ENCODE results near the gene MVD. TPM values are rescaled to one million over a fixed set of nuclear protein-coding genes. Genes with fewer than 3 reads are reported as not detected.

Gene MVD
- polyA plus RNA-seq, 4 donors = 28.4 to 115 (median 34.9) TPM

DNA sequence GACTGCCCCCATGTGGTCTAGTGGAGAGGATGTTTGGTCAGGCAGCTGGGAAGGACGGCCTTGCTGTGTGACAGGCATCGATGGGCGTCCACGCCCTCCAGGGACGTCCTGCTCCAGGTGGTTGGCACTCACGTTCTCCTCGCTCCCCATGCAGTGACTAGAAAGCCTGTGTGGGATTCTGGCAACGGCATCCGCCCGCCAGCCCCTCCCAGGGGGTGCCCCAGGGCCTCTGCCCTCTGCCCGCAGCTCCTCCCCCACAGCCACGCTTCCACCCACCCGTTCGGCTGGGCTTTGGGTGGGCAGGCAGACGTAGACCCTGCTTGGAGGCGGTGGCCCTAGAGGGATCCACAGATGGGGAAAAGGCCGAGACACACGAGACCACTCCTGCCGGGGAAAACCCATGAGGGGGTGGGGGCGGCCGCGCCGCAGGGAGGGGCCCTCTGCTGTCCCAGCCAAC, 29.2 kb downstream of the MVD start:
- 8 to 24% (median 13%) methylated on average over 21 to 23 of the region's 23 CpGs for WGBS, 3 donors
- H3K4me1 ChIP-seq (ENCODE audit: control insufficient read depth in 3 of 3, insufficient read depth in 2 of 3, low read depth in 1 of 3, low read length in 2 of 3) = peaks cover 0 to 11% (median 4%) of the 10 kb centered on the region in 3 donors
- peaks cover 7 to 45% (median 15%) of the 10 kb centered on the region in 3 donors for H3K36me3 ChIP-seq (ENCODE audit: control insufficient read depth in 3 of 3, insufficient read depth in 2 of 3, low read depth in 1 of 3, low read length in 3 of 3)
- peak overlapping the region in 1 of 3 donors; percentile 49 for H3K27ac ChIP-seq (ENCODE audit: low read depth in 1 of 3, low read length in 2 of 3)
- peaks cover 0 to 29% (median 4%) of the 10 kb centered on the region in 3 donors for H3K27me3 ChIP-seq (ENCODE audit: control insufficient read depth in 3 of 3, insufficient read depth in 3 of 3, low read length in 3 of 3)
- peak; percentile 55 to 58 for DNase-seq
- peak overlapping the region in 1 of 3 donors; percentile 61 for H3K4me3 ChIP-seq (ENCODE audit: low read depth in 1 of 3, low read length in 3 of 3)
- FAIRE-seq = no peak
- no peaks in the 10 kb centered on the region for H3K9me3 ChIP-seq (ENCODE audit: control insufficient read depth in 2 of 2, insufficient read depth in 1 of 2, low read depth in 1 of 2, low read length in 1 of 2)

DNA sequence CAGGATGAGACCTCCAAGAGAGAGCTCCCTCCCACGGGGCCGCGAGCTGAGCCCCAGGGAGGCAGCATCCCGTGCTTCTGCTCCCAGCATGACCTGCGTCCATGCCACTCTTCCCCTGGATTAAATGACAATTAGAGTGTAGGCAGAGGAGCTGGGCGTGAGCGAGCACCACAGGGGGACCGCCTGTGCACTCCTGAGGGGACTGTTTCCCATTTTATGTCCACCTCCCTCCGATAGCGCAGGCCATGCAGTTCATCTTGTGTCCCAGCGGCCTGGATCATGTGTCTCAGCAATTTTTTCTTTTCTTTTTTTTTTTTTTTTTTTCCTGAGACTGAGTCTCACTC, 30.3 kb downstream of the MVD start:
- no peak for FAIRE-seq
- Histone ChIP-seq H3K36me3 (ENCODE audit: control insufficient read depth in 3 of 3, insufficient read depth in 2 of 3, low read depth in 1 of 3, low read length in 3 of 3) (peaks cover 7 to 56% (median 23%) of the 10 kb centered on the region in 3 donors), H3K4me1 (ENCODE audit: control insufficient read depth in 3 of 3, insufficient read depth in 2 of 3, low read depth in 1 of 3, low read length in 2 of 3) (peaks cover 0 to 8% (median 0%) of the 10 kb centered on the region in 3 donors), H3K27ac (ENCODE audit: low read depth in 1 of 3, low read length in 2 of 3) (no peak overlapping the region), H3K9me3 (ENCODE audit: control insufficient read depth in 2 of 2, insufficient read depth in 1 of 2, low read depth in 1 of 2, low read length in 1 of 2) (no peaks in the 10 kb centered on the region), H3K27me3 (ENCODE audit: control insufficient read depth in 3 of 3, insufficient read depth in 3 of 3, low read length in 3 of 3) (peaks cover 0 to 20% (median 0%) of the 10 kb centered on the region in 3 donors), H3K4me3 (ENCODE audit: low read depth in 1 of 3, low read length in 3 of 3) (no peak overlapping the region)
- DNase-seq = no peak
- 93 to 96% (median 95%) methylated on average over 11 of the region's 11 CpGs for WGBS, 3 donors

DNA sequence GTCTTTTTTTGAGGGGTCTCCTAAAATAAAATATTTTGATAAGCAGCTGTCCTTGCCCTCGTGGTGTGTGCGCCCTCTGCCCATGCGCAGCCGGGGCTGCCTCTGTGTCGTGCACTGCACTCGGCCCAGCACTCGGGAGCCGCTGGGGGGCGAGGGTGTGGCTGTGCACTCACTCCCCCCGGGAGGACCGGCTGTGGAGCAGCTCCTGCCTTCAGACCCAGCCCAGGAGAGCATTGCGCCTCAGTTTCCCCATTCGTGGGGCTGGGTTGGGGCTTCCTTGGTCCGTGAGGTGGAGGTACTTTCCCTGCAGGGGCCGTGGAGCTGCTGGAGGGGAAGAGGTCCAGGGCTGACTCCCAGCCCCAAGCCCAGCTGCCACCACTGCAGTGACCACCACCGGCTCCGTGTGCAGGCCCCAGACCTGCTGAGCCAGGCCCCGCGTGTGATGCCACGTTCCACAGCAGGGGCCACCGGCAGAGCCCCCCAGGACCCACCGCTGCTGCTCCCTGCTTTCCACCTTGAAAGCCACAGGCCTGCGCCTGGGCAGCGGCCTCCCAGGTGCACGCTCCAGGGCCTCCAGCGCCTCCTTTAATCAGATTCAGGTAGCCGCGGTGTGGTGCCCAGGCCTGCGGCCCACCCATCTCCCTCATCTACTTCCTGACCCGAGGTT, 30.8 kb downstream of the MVD start:
- 92 to 93% (median 92%) methylated on average over 22 to 30 of the region's 30 CpGs for WGBS, 3 donors
- no peaks in the 10 kb centered on the region for H3K9me3 ChIP-seq (ENCODE audit: control insufficient read depth in 2 of 2, insufficient read depth in 1 of 2, low read depth in 1 of 2, low read length in 1 of 2)
- H3K4me1 ChIP-seq (ENCODE audit: control insufficient read depth in 3 of 3, insufficient read depth in 2 of 3, low read depth in 1 of 3, low read length in 2 of 3) = peaks cover 0 to 8% (median 0%) of the 10 kb centered on the region in 3 donors
- peaks cover 0 to 16% (median 0%) of the 10 kb centered on the region in 3 donors for H3K27me3 ChIP-seq (ENCODE audit: control insufficient read depth in 3 of 3, insufficient read depth in 3 of 3, low read length in 3 of 3)
- peaks cover 7 to 61% (median 23%) of the 10 kb centered on the region in 3 donors for H3K36me3 ChIP-seq (ENCODE audit: control insufficient read depth in 3 of 3, insufficient read depth in 2 of 3, low read depth in 1 of 3, low read length in 3 of 3)
- no peak for DNase-seq
- H3K27ac ChIP-seq (ENCODE audit: low read depth in 1 of 3, low read length in 2 of 3) = no peak overlapping the region
- H3K4me3 ChIP-seq (ENCODE audit: low read depth in 1 of 3, low read length in 3 of 3) = no peak overlapping the region
- no peak for FAIRE-seq

DNA sequence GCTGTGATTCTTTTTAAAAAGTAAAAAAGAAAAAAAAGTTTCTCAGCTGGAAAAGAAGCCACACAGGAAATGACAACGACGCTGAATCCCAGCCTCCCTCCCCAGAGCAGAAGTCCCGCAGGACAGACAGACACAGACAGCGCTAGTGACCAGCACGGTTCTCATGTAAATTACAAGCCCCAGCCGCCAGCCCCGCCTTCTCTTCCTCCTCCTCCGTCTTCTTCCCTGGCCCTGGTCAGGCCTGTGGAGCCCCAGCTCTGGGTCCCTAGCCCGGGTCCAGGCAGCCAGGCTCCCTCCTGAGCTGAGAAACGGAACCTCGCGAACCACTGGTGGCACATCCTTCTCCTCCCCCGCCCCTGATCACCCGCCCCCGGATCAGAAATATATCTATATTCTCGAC, 31.5 kb downstream of the MVD start:
- peaks cover 7 to 68% (median 23%) of the 10 kb centered on the region in 3 donors for H3K36me3 ChIP-seq (ENCODE audit: control insufficient read depth in 3 of 3, insufficient read depth in 2 of 3, low read depth in 1 of 3, low read length in 3 of 3)
- DNase-seq (no peak), FAIRE-seq (no peak)
- peaks cover 0 to 14% (median 0%) of the 10 kb centered on the region in 3 donors for H3K27me3 ChIP-seq (ENCODE audit: control insufficient read depth in 3 of 3, insufficient read depth in 3 of 3, low read length in 3 of 3)
- WGBS, 3 donors = 79 to 83% (median 81%) methylated on average over 16 of the region's 16 CpGs
- H3K9me3 ChIP-seq (ENCODE audit: control insufficient read depth in 2 of 2, insufficient read depth in 1 of 2, low read depth in 1 of 2, low read length in 1 of 2) = no peaks in the 10 kb centered on the region
- H3K4me1 ChIP-seq (ENCODE audit: control insufficient read depth in 3 of 3, insufficient read depth in 2 of 3, low read depth in 1 of 3, low read length in 2 of 3) = peaks cover 0 to 8% (median 0%) of the 10 kb centered on the region in 3 donors
- no peak overlapping the region for H3K27ac ChIP-seq (ENCODE audit: low read depth in 1 of 3, low read length in 2 of 3)
- H3K4me3 ChIP-seq (ENCODE audit: low read depth in 1 of 3, low read length in 3 of 3) = no peak overlapping the region

DNA sequence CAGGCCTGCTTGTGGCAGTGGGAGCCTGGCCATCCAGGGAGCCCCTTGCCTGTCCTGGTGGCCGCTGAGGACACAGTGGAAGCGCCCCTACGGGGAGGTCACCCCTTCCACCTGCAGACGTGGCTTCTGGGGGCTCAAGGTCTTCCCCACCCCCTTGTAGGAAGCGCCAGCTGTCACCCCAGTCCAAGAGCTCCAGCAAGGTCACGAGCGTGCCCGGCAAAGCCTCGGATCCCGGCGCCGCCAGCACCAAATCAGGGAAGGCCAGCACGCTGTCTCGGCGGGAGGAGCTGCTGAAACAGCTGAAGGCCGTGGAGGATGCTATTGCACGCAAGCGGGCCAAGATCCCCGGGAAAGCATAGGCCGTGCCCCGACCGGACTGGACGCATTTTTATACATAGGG, 31.9 kb downstream of the MVD start:
- peaks cover 0 to 12% (median 0%) of the 10 kb centered on the region in 3 donors for H3K27me3 ChIP-seq (ENCODE audit: control insufficient read depth in 3 of 3, insufficient read depth in 3 of 3, low read length in 3 of 3)
- H3K27ac ChIP-seq (ENCODE audit: low read depth in 1 of 3, low read length in 2 of 3) = no peak overlapping the region
- WGBS, 3 donors = 93 to 96% (median 94%) methylated on average over 21 to 23 of the region's 23 CpGs
- H3K4me1 ChIP-seq (ENCODE audit: control insufficient read depth in 3 of 3, insufficient read depth in 2 of 3, low read depth in 1 of 3, low read length in 2 of 3) = peaks cover 0 to 8% (median 0%) of the 10 kb centered on the region in 3 donors
- no peak overlapping the region for H3K4me3 ChIP-seq (ENCODE audit: low read depth in 1 of 3, low read length in 3 of 3)
- H3K9me3 ChIP-seq (ENCODE audit: control insufficient read depth in 2 of 2, insufficient read depth in 1 of 2, low read depth in 1 of 2, low read length in 1 of 2) = no peaks in the 10 kb centered on the region
- FAIRE-seq = no peak
- DNase-seq = no peak
- H3K36me3 ChIP-seq (ENCODE audit: control insufficient read depth in 3 of 3, insufficient read depth in 2 of 3, low read depth in 1 of 3, low read length in 3 of 3) = peaks cover 7 to 70% (median 23%) of the 10 kb centered on the region in 3 donors

DNA sequence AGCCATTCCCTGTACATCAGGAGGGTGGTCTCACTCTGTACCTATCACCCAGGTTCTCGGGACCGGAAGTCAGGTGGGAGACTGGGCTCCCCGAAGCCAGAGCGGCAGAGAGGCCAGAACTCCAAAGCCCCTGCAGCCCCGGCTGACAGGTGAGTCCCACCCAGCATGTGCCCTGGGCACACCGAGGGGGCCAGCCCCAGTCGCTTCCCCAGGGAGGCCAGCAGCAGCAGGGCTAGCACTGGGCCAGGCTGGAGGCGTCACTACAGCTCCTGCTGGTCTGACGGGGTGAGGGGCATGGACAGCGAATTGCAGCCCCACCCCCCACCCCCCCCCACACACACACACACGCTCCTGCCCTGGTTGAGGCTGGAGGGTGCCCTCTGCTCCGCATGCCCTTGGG, 32.5 kb downstream of the MVD start:
- 91 to 95% (median 94%) methylated on average over 9 to 12 of the region's 12 CpGs for WGBS, 3 donors
- Histone ChIP-seq H3K4me3 (ENCODE audit: low read depth in 1 of 3, low read length in 3 of 3) (no peak overlapping the region), H3K4me1 (ENCODE audit: control insufficient read depth in 3 of 3, insufficient read depth in 2 of 3, low read depth in 1 of 3, low read length in 2 of 3) (peaks cover 0 to 8% (median 0%) of the 10 kb centered on the region in 3 donors), H3K27me3 (ENCODE audit: control insufficient read depth in 3 of 3, insufficient read depth in 3 of 3, low read length in 3 of 3) (peaks cover 0 to 12% (median 0%) of the 10 kb centered on the region in 3 donors), H3K27ac (ENCODE audit: low read depth in 1 of 3, low read length in 2 of 3) (no peak overlapping the region), H3K9me3 (ENCODE audit: control insufficient read depth in 2 of 2, insufficient read depth in 1 of 2, low read depth in 1 of 2, low read length in 1 of 2) (no peaks in the 10 kb centered on the region), H3K36me3 (ENCODE audit: control insufficient read depth in 3 of 3, insufficient read depth in 2 of 3, low read depth in 1 of 3, low read length in 3 of 3) (peaks cover 7 to 76% (median 23%) of the 10 kb centered on the region in 3 donors)
- FAIRE-seq = no peak
- DNase-seq = no peak

DNA sequence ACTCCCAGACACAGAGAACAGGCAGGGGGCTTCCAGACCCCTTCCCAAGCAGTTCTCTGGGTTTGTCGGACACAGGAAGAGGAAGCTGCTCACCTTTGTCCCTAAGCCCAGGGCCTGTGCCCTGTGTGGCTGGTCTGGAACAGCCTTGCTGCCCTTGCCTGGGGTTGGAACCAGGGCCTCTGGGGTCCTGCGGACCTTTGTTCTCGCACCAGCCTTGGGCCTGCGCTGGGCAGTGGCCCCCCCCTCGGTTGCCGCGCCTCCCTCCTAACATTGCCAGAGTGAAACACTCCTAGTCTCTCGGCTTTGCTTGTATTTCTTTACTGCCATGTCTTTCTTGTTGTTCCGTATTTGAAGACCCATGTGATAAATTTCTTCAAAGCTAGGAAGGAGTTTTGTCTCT, 33.1 kb downstream of the MVD start:
- DNase-seq = no peak
- Histone ChIP-seq H3K4me3 (ENCODE audit: low read depth in 1 of 3, low read length in 3 of 3) (no peak overlapping the region), H3K27me3 (ENCODE audit: control insufficient read depth in 3 of 3, insufficient read depth in 3 of 3, low read length in 3 of 3) (peaks cover 0 to 10% (median 0%) of the 10 kb centered on the region in 3 donors), H3K9me3 (ENCODE audit: control insufficient read depth in 2 of 2, insufficient read depth in 1 of 2, low read depth in 1 of 2, low read length in 1 of 2) (no peaks in the 10 kb centered on the region), H3K27ac (ENCODE audit: low read depth in 1 of 3, low read length in 2 of 3) (no peak overlapping the region), H3K36me3 (ENCODE audit: control insufficient read depth in 3 of 3, insufficient read depth in 2 of 3, low read depth in 1 of 3, low read length in 3 of 3) (peaks cover 7 to 81% (median 25%) of the 10 kb centered on the region in 3 donors), H3K4me1 (ENCODE audit: control insufficient read depth in 3 of 3, insufficient read depth in 2 of 3, low read depth in 1 of 3, low read length in 2 of 3) (peaks cover 0 to 6% (median 0%) of the 10 kb centered on the region in 3 donors)
- FAIRE-seq = no peak
- 86 to 87% (median 86%) methylated on average over 9 of the region's 9 CpGs for WGBS, 3 donors

DNA sequence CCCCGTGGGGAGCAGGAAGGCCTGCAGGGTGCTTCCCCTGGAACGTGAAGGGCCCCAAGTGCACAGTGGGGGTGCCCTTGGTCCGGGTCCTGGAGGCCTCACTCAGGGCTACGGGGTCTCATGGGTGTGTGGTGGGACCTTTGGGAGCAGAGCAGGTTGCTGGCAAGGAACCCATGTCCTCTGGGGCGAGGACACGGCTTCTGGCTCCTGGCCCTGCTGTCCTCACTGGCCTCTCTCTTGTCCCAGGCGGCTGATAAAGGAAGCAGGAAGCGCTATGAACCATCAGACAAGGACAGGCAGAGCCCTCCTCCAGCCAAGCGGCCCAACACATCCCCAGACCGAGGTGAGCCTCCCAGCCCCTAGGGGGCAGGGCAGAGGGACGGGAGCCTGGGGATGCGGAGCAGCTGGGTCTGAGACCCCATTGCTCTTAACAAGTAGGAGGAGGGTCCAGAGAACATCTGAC, 34.3 kb downstream of the MVD start:
- DNase-seq (no peak), FAIRE-seq (no peak)
- Histone ChIP-seq H3K4me3 (ENCODE audit: low read depth in 1 of 3, low read length in 3 of 3) (no peak overlapping the region), H3K36me3 (ENCODE audit: control insufficient read depth in 3 of 3, insufficient read depth in 2 of 3, low read depth in 1 of 3, low read length in 3 of 3) (peaks cover 13 to 92% (median 26%) of the 10 kb centered on the region in 3 donors), H3K4me1 (ENCODE audit: control insufficient read depth in 3 of 3, insufficient read depth in 2 of 3, low read depth in 1 of 3, low read length in 2 of 3) (no peaks in the 10 kb centered on the region), H3K27me3 (ENCODE audit: control insufficient read depth in 3 of 3, insufficient read depth in 3 of 3, low read length in 3 of 3) (peaks cover 0 to 1% (median 0%) of the 10 kb centered on the region in 3 donors), H3K9me3 (ENCODE audit: control insufficient read depth in 2 of 2, insufficient read depth in 1 of 2, low read depth in 1 of 2, low read length in 1 of 2) (no peaks in the 10 kb centered on the region), H3K27ac (ENCODE audit: low read depth in 1 of 3, low read length in 2 of 3) (no peak overlapping the region)
- WGBS, 3 donors = 64 to 72% (median 69%) methylated on average over 12 of the region's 12 CpGs
